Testis (tissue), 2 donors: ENCODE measurements around the gene ATG7.

ENCODE experiments used
- POLR2A ChIP-seq: fragments of 450-650 bp; IDR thresholded peaks from one replicate; pipeline ENCODE4 v1.6.1; 2017; ENCODE audit warnings: antibody characterized with exemption, mild to moderate bottlenecking, moderate library complexity
- TF ChIP-seq, protein P1 (sequence below), 3 experiments: fragments of 450-650 bp in 2 of 3; fragments of 200-600 bp in 1 of 3; sonication (generic) in 1 of 3; IDR thresholded peaks; one replicate each; pipeline ENCODE4 v1.5.1; 2016 to 2019; ENCODE audit warnings: antibody characterized with exemption in 3 of 3, mild to moderate bottlenecking in 2 of 3, moderate library complexity in 1 of 3

GRCh38 chr3:11307830-11308432, 35.7 kb downstream of the ATG7 start:
- TF ChIP-seq, protein P1, sequence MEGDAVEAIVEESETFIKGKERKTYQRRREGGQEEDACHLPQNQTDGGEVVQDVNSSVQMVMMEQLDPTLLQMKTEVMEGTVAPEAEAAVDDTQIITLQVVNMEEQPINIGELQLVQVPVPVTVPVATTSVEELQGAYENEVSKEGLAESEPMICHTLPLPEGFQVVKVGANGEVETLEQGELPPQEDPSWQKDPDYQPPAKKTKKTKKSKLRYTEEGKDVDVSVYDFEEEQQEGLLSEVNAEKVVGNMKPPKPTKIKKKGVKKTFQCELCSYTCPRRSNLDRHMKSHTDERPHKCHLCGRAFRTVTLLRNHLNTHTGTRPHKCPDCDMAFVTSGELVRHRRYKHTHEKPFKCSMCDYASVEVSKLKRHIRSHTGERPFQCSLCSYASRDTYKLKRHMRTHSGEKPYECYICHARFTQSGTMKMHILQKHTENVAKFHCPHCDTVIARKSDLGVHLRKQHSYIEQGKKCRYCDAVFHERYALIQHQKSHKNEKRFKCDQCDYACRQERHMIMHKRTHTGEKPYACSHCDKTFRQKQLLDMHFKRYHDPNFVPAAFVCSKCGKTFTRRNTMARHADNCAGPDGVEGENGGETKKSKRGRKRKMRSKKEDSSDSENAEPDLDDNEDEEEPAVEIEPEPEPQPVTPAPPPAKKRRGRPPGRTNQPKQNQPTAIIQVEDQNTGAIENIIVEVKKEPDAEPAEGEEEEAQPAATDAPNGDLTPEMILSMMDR (IDR thresholded peaks at IDR 0.05): no peak
- TF ChIP-seq POLR2A: no peak
